ENCODE data around the gene CCDC154.
"Not testable (repeated sequence)": the region's sequence is repeated elsewhere in the genome, so short reads cannot be mapped to it uniquely, and the experiment has no call there.

The CCDC154 gene

GRCh38 chr16:1443980-1444729 lies at the start of gene CCDC154:
TSS of gene CCDC154 (minus strand) at chr16:1444556. CDS start at chr16:1444322, 234 bp downstream.
- no peak for DNase-seq (ENCODE audit: low read depth)

GRCh38 chr16:1493746-1494094 lies 49.4 kb upstream of the CCDC154 start:
- peak; percentile 20 for DNase-seq (ENCODE audit: low read depth)

GRCh38 chr16:1492923-1493745 lies 48.8 kb upstream of the CCDC154 start, which contains the start of gene TELO2:
TSS of gene TELO2 (plus strand) at chr16:1493360. CDS start at chr16:1494282, 922 bp downstream.
- DNase-seq (ENCODE audit: low read depth) = peak; percentile 74

- no peak for DNase-seq (ENCODE audit: low read depth)
These were observed 47.9 kb upstream of the CCDC154 start for GRCh38 chr16:1492082-1492922.

- DNase-seq (ENCODE audit: low read depth) = no peak
These were observed 47.0 kb upstream of the CCDC154 start for GRCh38 chr16:1491327-1491726.

- no peak for DNase-seq (ENCODE audit: low read depth)
These were observed 44.7 kb upstream of the CCDC154 start for GRCh38 chr16:1489077-1489476.

GRCh38 chr16:1488619-1489018 lies 44.3 kb upstream of the CCDC154 start, which contains the start of gene PTX4:
TSS of gene PTX4 (minus strand) at chr16:1488944. CDS start at chr16:1488909, 35 bp downstream.
- no peak for DNase-seq (ENCODE audit: low read depth)

- DNase-seq (ENCODE audit: low read depth) = no peak
These were observed 43.8 kb upstream of the CCDC154 start for GRCh38 chr16:1488054-1488601.

- DNase-seq (ENCODE audit: low read depth) = no peak
These were observed 43.2 kb upstream of the CCDC154 start for GRCh38 chr16:1487395-1488053.

GRCh38 chr16:1486551-1487390 lies 42.4 kb upstream of the CCDC154 start:
- DNase-seq (ENCODE audit: low read depth) = no peak

- no peak for DNase-seq (ENCODE audit: low read depth)
These were observed 41.6 kb upstream of the CCDC154 start for GRCh38 chr16:1485847-1486496.

- DNase-seq (ENCODE audit: low read depth) = peak; percentile 18
These were observed 37.8 kb upstream of the CCDC154 start for GRCh38 chr16:1481906-1482835.

- DNase-seq (ENCODE audit: low read depth) = not testable (repeated sequence)
These were observed 34.6 kb upstream of the CCDC154 start for GRCh38 chr16:1478937-1479336.

GRCh38 chr16:1477033-1477432 lies 32.7 kb upstream of the CCDC154 start:
- DNase-seq (ENCODE audit: low read depth) = no peak

- DNase-seq (ENCODE audit: low read depth) = no peak
These were observed 31.3 kb upstream of the CCDC154 start for GRCh38 chr16:1475552-1476114.

- DNase-seq (ENCODE audit: low read depth) = peak; percentile 86
These were observed 30.6 kb upstream of the CCDC154 start, which contains the start of gene CLCN7 for GRCh38 chr16:1474796-1475551. TSS of gene CLCN7 (minus strand) at chr16:1475028. CDS start at chr16:1474974, 54 bp downstream.

- peak; percentile 9 for DNase-seq (ENCODE audit: low read depth)
These were observed 29.9 kb upstream of the CCDC154 start for GRCh38 chr16:1474082-1474795.

All from iris pigment epithelial cell (primary cell).